Measurements from ENCODE around the gene IL1RN.
A peak's percentile ranks its signal among the peaks of the same experiment; 100 is the strongest.

The IL1RN gene

GRCh38 chr2:113134717-113135116 lies 7.3 kb downstream of the IL1RN start:
- H3K4me3 ChIP-seq (ENCODE audit: low read length): no peak overlapping the region
- H3K9ac ChIP-seq (ENCODE audit: low read length): no peak overlapping the region
- no peaks in the 10 kb centered on the region for H3K9me3 ChIP-seq (ENCODE audit: control insufficient read depth, low read length)
- H3K27me3 ChIP-seq (ENCODE audit: control insufficient read depth, insufficient read depth, low read length): no peaks in the 10 kb centered on the region
- peaks cover 21% of the 10 kb centered on the region for H3K4me1 ChIP-seq (ENCODE audit: control insufficient read depth, insufficient read depth, low read length)
- no peaks in the 10 kb centered on the region for H3K36me3 ChIP-seq (ENCODE audit: control insufficient read depth, insufficient read depth, low read length)

- Histone ChIP-seq H3K9ac (ENCODE audit: low read length) (no peak overlapping the region), H3K4me1 (ENCODE audit: control insufficient read depth, insufficient read depth, low read length) (peaks cover 21% of the 10 kb centered on the region), H3K36me3 (ENCODE audit: control insufficient read depth, insufficient read depth, low read length) (no peaks in the 10 kb centered on the region), H3K27me3 (ENCODE audit: control insufficient read depth, insufficient read depth, low read length) (no peaks in the 10 kb centered on the region), H3K4me3 (ENCODE audit: low read length) (no peak overlapping the region), H3K9me3 (ENCODE audit: control insufficient read depth, low read length) (no peaks in the 10 kb centered on the region)
Measured at GRCh38 chr2:113135317-113135716, 7.9 kb downstream of the IL1RN start.

DNA sequence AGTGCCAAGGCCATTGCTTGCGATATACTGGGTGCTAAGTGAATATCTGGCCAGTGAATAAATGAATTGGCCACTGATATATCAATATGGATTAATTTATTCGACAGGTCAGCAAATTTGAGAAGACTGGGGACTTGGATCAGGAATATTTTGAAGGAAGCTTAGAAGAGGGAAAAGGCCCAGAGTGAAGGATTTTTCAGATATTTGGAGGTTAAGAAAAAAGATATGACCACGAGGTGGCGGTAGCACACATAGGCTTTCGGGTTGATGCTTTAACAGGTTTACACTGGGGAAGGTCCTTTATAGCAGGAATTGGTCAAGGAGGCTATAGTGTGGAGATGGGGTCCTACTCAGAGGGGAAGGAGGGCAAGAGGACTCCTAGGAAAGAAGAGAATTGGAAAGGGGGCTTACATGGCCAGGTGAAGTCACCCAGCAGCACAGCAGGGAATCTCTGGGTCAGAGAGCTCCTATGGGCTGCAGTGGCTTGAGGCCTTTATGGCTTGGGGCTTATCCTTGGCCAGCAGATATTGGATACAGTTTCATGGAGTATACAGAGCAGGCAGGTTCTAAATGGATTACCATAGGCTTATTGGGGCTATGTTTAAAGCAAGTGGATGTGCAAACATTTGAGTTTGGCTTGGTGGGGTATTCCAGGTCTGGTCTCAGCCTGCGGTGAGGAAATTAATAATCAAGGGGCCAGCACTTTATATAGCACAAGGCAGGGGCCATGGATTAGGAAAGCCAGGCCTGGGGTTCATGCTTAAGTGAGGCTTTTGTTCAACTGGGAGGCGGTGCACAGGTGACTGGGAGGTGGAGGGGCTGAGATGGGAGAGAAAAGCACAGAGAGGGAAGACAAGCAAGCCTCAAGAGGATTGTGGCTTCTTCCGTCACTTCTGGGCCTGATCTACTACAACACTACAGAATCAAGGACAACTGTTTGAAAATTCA lies 9.7 kb downstream of the IL1RN start:
- H3K9ac ChIP-seq (ENCODE audit: low read length): no peak overlapping the region
- peaks cover 16% of the 10 kb centered on the region for H3K4me1 ChIP-seq (ENCODE audit: control insufficient read depth, insufficient read depth, low read length)
- H3K4me3 ChIP-seq (ENCODE audit: low read length): no peak overlapping the region
- H3K9me3 ChIP-seq (ENCODE audit: control insufficient read depth, low read length): no peaks in the 10 kb centered on the region
- H3K27me3 ChIP-seq (ENCODE audit: control insufficient read depth, insufficient read depth, low read length): no peaks in the 10 kb centered on the region
- H3K36me3 ChIP-seq (ENCODE audit: control insufficient read depth, insufficient read depth, low read length): no peaks in the 10 kb centered on the region

DNA sequence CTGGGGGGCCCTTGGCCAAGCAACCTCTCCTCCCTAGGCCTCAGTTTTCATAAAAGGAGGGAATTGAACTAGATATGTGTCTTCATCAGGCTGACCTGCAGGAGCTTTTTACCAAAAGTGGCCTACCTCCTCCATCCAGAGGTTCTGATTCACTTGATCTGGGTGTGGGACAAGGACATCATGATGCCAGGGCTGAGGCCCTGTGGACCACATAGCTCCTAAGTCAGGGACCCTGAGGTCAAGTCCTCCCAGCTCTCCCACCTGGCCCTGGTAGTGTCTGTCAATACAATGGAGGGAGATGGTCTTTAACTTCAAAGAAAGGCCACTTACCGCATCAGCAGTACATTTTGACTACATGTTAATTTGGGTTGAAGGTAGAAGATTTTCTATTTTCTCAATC lies 10.4 kb downstream of the IL1RN start:
- Histone ChIP-seq H3K9me3 (ENCODE audit: control insufficient read depth, low read length) (no peaks in the 10 kb centered on the region), H3K9ac (ENCODE audit: low read length) (peak overlapping the region; percentile 40), H3K4me1 (ENCODE audit: control insufficient read depth, insufficient read depth, low read length) (peaks cover 16% of the 10 kb centered on the region), H3K36me3 (ENCODE audit: control insufficient read depth, insufficient read depth, low read length) (no peaks in the 10 kb centered on the region), H3K27me3 (ENCODE audit: control insufficient read depth, insufficient read depth, low read length) (no peaks in the 10 kb centered on the region), H3K4me3 (ENCODE audit: low read length) (no peak overlapping the region)

DNA sequence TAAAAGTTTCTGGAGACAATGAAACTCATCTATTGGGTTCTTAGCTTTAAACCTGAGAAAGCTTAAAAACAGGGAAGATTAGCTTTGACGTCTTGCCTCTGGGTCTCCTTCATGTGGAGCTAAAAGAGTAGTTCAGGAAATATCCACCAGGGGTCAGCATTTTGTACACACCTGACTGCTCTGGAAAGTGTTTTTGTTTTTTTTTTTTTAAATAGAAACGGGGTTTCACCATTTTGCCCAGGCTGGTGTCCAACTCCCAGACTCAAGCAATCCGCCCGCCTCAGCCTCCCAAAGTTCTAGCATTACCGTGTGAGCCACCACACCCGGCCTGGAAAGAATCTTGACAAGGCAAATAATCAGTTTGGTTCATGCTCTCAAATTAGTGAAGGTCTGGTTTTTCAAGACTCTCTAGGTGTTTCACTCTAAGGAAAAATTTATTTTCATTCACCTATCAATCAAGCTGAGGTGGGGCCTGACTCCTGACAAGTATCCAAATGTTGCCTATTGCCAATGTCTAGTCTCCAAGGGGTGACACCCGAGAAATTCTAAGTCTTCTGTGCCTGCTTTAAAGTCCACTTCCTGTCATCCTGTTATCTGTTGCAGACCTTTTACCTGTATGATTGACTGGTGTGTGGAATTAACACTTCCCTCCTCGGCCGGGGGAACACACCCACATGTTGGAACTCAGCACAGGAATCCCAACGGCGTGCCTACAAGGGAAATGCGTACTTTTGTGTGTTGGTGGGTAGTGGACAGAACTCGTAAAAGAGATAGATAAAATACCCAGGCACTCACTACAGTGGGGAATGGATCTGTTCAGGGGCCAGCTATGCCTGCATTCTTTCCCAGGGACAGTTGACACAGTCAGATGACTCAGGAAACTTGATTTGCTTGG lies 11.3 kb downstream of the IL1RN start:
- Histone ChIP-seq H3K9me3 (ENCODE audit: control insufficient read depth, low read length) (no peaks in the 10 kb centered on the region), H3K9ac (ENCODE audit: low read length) (peak overlapping the region; percentile 40), H3K36me3 (ENCODE audit: control insufficient read depth, insufficient read depth, low read length) (no peaks in the 10 kb centered on the region), H3K4me1 (ENCODE audit: control insufficient read depth, insufficient read depth, low read length) (peaks cover 16% of the 10 kb centered on the region), H3K27me3 (ENCODE audit: control insufficient read depth, insufficient read depth, low read length) (no peaks in the 10 kb centered on the region), H3K4me3 (ENCODE audit: low read length) (no peak overlapping the region)

GRCh38 chr2:113141451-113141850 lies 14.1 kb downstream of the IL1RN start:
- H3K36me3 ChIP-seq (ENCODE audit: control insufficient read depth, insufficient read depth, low read length): no peaks in the 10 kb centered on the region
- no peaks in the 10 kb centered on the region for H3K27me3 ChIP-seq (ENCODE audit: control insufficient read depth, insufficient read depth, low read length)
- H3K4me3 ChIP-seq (ENCODE audit: low read length): no peak overlapping the region
- H3K9me3 ChIP-seq (ENCODE audit: control insufficient read depth, low read length): no peaks in the 10 kb centered on the region
- H3K9ac ChIP-seq (ENCODE audit: low read length): no peak overlapping the region
- H3K4me1 ChIP-seq (ENCODE audit: control insufficient read depth, insufficient read depth, low read length): peaks cover 16% of the 10 kb centered on the region

- no peak overlapping the region for H3K4me3 ChIP-seq (ENCODE audit: low read length)
- H3K9ac ChIP-seq (ENCODE audit: low read length): no peak overlapping the region
Measured at GRCh38 chr2:113142290-113142689, 14.9 kb downstream of the IL1RN start.

GRCh38 chr2:113144259-113144658 lies 16.9 kb downstream of the IL1RN start:
- no peak overlapping the region for H3K9ac ChIP-seq (ENCODE audit: low read length)
- H3K4me3 ChIP-seq (ENCODE audit: low read length): no peak overlapping the region
- no peaks in the 10 kb centered on the region for H3K27me3 ChIP-seq (ENCODE audit: control insufficient read depth, insufficient read depth, low read length)
- no peaks in the 10 kb centered on the region for H3K36me3 ChIP-seq (ENCODE audit: control insufficient read depth, insufficient read depth, low read length)
- peaks cover 3% of the 10 kb centered on the region for H3K4me1 ChIP-seq (ENCODE audit: control insufficient read depth, insufficient read depth, low read length)
- H3K9me3 ChIP-seq (ENCODE audit: control insufficient read depth, low read length): no peaks in the 10 kb centered on the region

More at GRCh38 chr2:113142290-113142689, 14.9 kb downstream of the IL1RN start:
- H3K36me3 ChIP-seq (ENCODE audit: control insufficient read depth, insufficient read depth, low read length): no peaks in the 10 kb centered on the region
- no peaks in the 10 kb centered on the region for H3K27me3 ChIP-seq (ENCODE audit: control insufficient read depth, insufficient read depth, low read length)
- no peaks in the 10 kb centered on the region for H3K9me3 ChIP-seq (ENCODE audit: control insufficient read depth, low read length)
- peaks cover 16% of the 10 kb centered on the region for H3K4me1 ChIP-seq (ENCODE audit: control insufficient read depth, insufficient read depth, low read length)

DNA sequence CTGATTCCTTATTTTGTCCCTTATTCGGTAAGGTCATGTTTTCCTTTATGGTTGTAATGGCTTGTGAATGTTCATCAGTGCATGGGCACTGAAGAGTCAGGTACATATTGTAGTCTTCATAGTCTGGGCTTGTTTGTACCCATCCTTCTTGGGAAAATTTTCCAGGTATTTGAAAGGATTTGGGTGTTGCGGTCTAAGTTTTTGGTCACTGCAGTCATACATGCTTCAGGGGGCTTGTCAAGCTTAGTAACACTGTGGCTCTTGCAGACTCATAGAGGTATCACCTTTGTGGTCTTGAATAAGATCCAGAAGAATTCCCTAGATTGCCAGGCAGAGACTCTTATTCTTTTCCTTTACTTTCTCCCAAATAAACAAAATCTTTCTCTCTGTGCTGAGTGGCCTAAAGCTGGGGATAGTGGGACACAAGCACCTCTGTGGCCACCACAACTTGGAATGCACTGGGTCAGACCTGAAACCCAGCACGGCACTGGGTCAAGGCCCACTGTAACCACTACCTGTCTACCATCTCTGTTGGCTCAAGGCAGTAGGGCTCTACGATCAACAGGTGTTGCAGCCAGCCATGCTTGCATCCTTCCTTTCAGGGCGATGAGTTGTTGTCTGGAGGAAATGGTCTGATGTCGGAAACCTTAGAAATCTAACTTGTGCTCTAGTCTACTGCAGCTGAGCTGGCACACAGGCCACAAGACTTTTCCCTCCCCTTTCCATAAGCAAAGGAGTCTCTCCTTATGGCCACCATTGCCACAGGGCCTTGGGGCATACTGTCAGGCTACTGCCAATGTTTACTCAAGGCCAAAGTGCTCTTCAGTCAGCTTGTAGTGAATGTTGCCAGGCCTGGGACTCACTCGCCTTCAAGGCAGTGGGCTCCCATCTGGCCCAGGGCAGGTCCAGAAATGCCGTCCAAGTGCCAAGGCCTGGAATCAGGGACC lies 21.5 kb downstream of the IL1RN start:
- no peak overlapping the region for H3K9ac ChIP-seq (ENCODE audit: low read length)
- no peak overlapping the region for H3K4me3 ChIP-seq (ENCODE audit: low read length)
- no peaks in the 10 kb centered on the region for H3K27me3 ChIP-seq (ENCODE audit: control insufficient read depth, insufficient read depth, low read length)
- H3K4me1 ChIP-seq (ENCODE audit: control insufficient read depth, insufficient read depth, low read length): no peaks in the 10 kb centered on the region
- H3K9me3 ChIP-seq (ENCODE audit: control insufficient read depth, low read length): no peaks in the 10 kb centered on the region
- no peaks in the 10 kb centered on the region for H3K36me3 ChIP-seq (ENCODE audit: control insufficient read depth, insufficient read depth, low read length)

GRCh38 chr2:113149553-113150257 lies 22.3 kb downstream of the IL1RN start:
- Histone ChIP-seq H3K4me1 (ENCODE audit: control insufficient read depth, insufficient read depth, low read length) (no peaks in the 10 kb centered on the region), H3K36me3 (ENCODE audit: control insufficient read depth, insufficient read depth, low read length) (no peaks in the 10 kb centered on the region), H3K27me3 (ENCODE audit: control insufficient read depth, insufficient read depth, low read length) (no peaks in the 10 kb centered on the region), H3K9ac (ENCODE audit: low read length) (no peak overlapping the region), H3K4me3 (ENCODE audit: low read length) (no peak overlapping the region), H3K9me3 (ENCODE audit: control insufficient read depth, low read length) (no peaks in the 10 kb centered on the region)

- H3K4me1 ChIP-seq (ENCODE audit: control insufficient read depth, insufficient read depth, low read length): no peaks in the 10 kb centered on the region
- H3K9me3 ChIP-seq (ENCODE audit: control insufficient read depth, low read length): no peaks in the 10 kb centered on the region
- H3K9ac ChIP-seq (ENCODE audit: low read length): no peak overlapping the region
- no peaks in the 10 kb centered on the region for H3K27me3 ChIP-seq (ENCODE audit: control insufficient read depth, insufficient read depth, low read length)
- no peak overlapping the region for H3K4me3 ChIP-seq (ENCODE audit: low read length)
- H3K36me3 ChIP-seq (ENCODE audit: control insufficient read depth, insufficient read depth, low read length): no peaks in the 10 kb centered on the region
Measured at GRCh38 chr2:113150258-113150601, 22.8 kb downstream of the IL1RN start.
